HepG2 (cell line): ENCODE results near the gene ZNRF3. TPM values are rescaled to one million over a fixed set of nuclear protein-coding genes. Genes with fewer than 3 reads are reported as not detected.

Source experiments
- BCL6 ChIP-seq: IDR thresholded peaks from 2 replicates; pipeline ENCODE4 v1.6.1; 2016; ENCODE audit warnings: missing genetic modification reagents, missing compliant biosample characterization
- CBX5 ChIP-seq: sonication (generic); formaldehyde crosslinking; IDR thresholded peaks from 2 replicates; pipeline ENCODE4 v1.4.0; 2020; ENCODE audit warnings: missing genetic modification reagents, borderline replicate concordance
- CEBPG ChIP-seq: IDR thresholded peaks from 2 replicates; pipeline ENCODE4 v1.6.1; 2016
- GFI1 ChIP-seq: sonication (generic); formaldehyde crosslinking; IDR thresholded peaks from 2 replicates; pipeline ENCODE4 v1.5.0; 2020; ENCODE audit warnings: missing genetic modification reagents, mild to moderate bottlenecking, borderline replicate concordance
- HNRNPUL1 ChIP-seq: fragments of 200-400 bp; formaldehyde crosslinking; IDR thresholded peaks from 2 replicates; pipeline ENCODE4 v1.6.1; 2017; ENCODE audit warnings: low read depth, mild to moderate bottlenecking, low read length, moderate library complexity
- IRX3 ChIP-seq: sonication (generic); formaldehyde crosslinking; IDR thresholded peaks from 2 replicates; pipeline ENCODE4 v1.8.1; 2023; ENCODE audit warnings: mild to moderate bottlenecking, low read depth, missing genetic modification reagents, borderline replicate concordance
- PCBP2 ChIP-seq: fragments of 200-400 bp; formaldehyde crosslinking; optimal IDR thresholded peaks from 2 replicates; pipeline ENCODE3; 2018; ENCODE audit warnings: low read length, low read depth; ENCODE audit not compliant: poor library complexity, severe bottlenecking
- PLRG1 ChIP-seq: fragments of 450-650 bp; conservative IDR thresholded peaks from 2 replicates; pipeline ENCODE4 v1.6.1; 2016
- POLR2AphosphoS5 ChIP-seq: IDR thresholded peaks from 2 replicates; pipeline ENCODE4 v1.6.1; 2012; ENCODE audit warnings: low read depth, low read length
- REPIN1 ChIP-seq: sonication (generic); formaldehyde crosslinking; IDR thresholded peaks from 2 replicates; pipeline ENCODE4 v1.8.0; 2022; ENCODE audit warnings: missing genetic modification reagents, low read depth, mild to moderate bottlenecking, borderline replicate concordance
- RFXANK ChIP-seq: IDR thresholded peaks from 2 replicates; pipeline ENCODE4 v1.6.1; 2016
- SRY ChIP-seq: sonication (generic); formaldehyde crosslinking; IDR thresholded peaks from 2 replicates; pipeline ENCODE4 v1.8.0; 2022; ENCODE audit warnings: mild to moderate bottlenecking, missing genetic modification reagents
- ZBTB7A ChIP-seq: sonication (generic); formaldehyde crosslinking; IDR thresholded peaks from 2 replicates; pipeline ENCODE4 v1.8.0; 2022; ENCODE audit warnings: mild to moderate bottlenecking, missing genetic modification reagents
- ZNF17 ChIP-seq: sonication (generic); formaldehyde crosslinking; IDR thresholded peaks from 2 replicates; pipeline ENCODE4 v1.5.0; 2020; ENCODE audit warnings: mild to moderate bottlenecking, missing genetic modification reagents
- ZNF205 ChIP-seq: IDR thresholded peaks from 2 replicates; pipeline ENCODE4 v1.6.1; 2018; ENCODE audit warnings: missing biosample characterization, missing genetic modification reagents
- ZNF264 ChIP-seq: sonication (generic); formaldehyde crosslinking; IDR thresholded peaks from 2 replicates; pipeline ENCODE4 v1.4.0; 2020; ENCODE audit warnings: missing genetic modification reagents
- ZNF460 ChIP-seq: sonication (generic); formaldehyde crosslinking; IDR thresholded peaks from 2 replicates; pipeline ENCODE4 v1.5.1; 2020; ENCODE audit warnings: missing genetic modification reagents, mild to moderate bottlenecking, borderline replicate concordance
- ZNF678 ChIP-seq: sonication (generic); formaldehyde crosslinking; IDR thresholded peaks from 2 replicates; pipeline ENCODE4 v1.4.0; 2020; ENCODE audit warnings: mild to moderate bottlenecking, missing genetic modification reagents
- polyA plus RNA-seq, 8 experiments: library from polyadenylated mRNA; depleted of rRNA in 3 of 8; stranded (reverse) in 7 of 8; unstranded in 1 of 8; fragments of >200 nt; fragmentation: Illumina TruSeq in 4 of 8; extraction: Trizol in 4 of 8; gene quantifications; 2 replicates each; pipeline versions ENCODE4 v1.2.1 to v1.2.3, GENCODE V29; 2011 to 2016; ENCODE audit warnings: low read depth in 4 of 8, missing spikeins in 1 of 8, mixed read lengths in 1 of 8; ENCODE audit not compliant: insufficient read depth in 1 of 8
- total RNA-seq, 5 experiments: library from RNA; depleted of rRNA; stranded (reverse); fragments of >200 nt; fragmentation: Illumina TruSeq; extraction: Trizol; gene quantifications; 2 replicates each; pipeline ENCODE4 v1.2.3, GENCODE V29; 2016; ENCODE audit warnings: low read depth in 1 of 5
- TF ChIP-seq, protein P1 (sequence below): sonication (generic); formaldehyde crosslinking; IDR thresholded peaks from 2 replicates; pipeline ENCODE4 v1.4.0; 2020; ENCODE audit warnings: low read depth, mild to moderate bottlenecking, missing genetic modification reagents
- TF ChIP-seq, protein P2 (sequence below): sonication (generic); formaldehyde crosslinking; IDR thresholded peaks from 2 replicates; pipeline ENCODE4 v1.8.1; 2023; ENCODE audit warnings: mild to moderate bottlenecking, moderate library complexity, missing genetic modification reagents
- TF ChIP-seq, protein P3 (sequence below): sonication (generic); formaldehyde crosslinking; IDR thresholded peaks from 2 replicates; pipeline ENCODE4 v1.4.0; 2020; ENCODE audit warnings: missing genetic modification reagents; ENCODE audit errors: not compliant biosample characterization
- TF ChIP-seq, protein P4 (sequence below): sonication (generic); formaldehyde crosslinking; conservative IDR thresholded peaks from 2 replicates; pipeline ENCODE4 v1.4.0; 2020; ENCODE audit warnings: missing genetic modification reagents
- TF ChIP-seq, protein P5 (sequence below): sonication (generic); formaldehyde crosslinking; IDR thresholded peaks from 2 replicates; pipeline ENCODE4 v1.4.0; 2020; ENCODE audit warnings: missing genetic modification reagents

Gene ZNRF3
- total and polyA plus RNA-seq, 2 of the 13 experiments (the other 11 are each of a cell fraction or from before 2014, with no cell fraction given): 20.3 to 36.7 TPM

DNA sequence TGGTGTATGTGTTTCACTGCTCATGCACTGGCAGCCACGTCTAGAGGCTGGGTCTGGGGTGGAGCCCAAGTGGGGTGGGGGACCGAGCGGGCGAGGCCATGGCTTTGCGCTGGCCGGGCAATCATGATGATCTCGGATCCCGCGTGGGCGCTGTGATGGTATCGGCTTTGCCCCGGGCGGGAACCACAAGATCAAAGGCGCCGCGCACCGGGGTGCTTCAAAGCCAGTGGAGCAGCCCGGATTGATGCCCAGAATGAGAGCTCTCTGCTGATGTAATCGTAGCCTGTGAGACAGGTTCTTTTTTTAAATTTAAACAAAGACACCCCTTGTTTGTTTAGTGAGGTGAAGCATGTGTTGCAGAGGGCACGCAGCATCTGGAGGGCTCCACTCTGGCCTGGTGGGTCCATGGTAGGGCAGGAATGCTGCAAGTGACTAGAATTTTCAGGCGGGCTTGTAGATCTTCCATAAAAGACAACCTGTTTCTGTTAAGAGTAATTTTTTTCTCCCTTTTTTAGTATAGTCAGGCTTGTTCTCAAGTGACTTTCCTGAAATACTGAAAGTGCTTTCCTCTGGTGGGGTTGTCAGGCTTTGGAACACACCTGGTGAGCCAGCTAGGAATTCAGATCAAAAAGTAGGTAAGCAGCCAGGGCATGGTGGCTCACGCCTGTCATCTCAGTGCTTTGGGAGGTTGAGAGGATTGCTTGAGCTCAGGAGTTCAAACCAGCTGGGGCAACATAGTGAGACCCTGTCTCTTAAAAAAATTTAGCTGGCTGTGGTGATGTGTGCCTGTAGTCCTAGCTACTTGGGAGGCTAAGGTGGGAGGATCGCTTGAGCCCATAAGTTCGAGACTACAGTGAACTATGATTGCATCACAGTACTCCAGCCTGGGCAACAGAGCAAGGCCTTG lies 40.7 kb downstream of the ZNRF3 start (continued):
- TF ChIP-seq, protein P1, sequence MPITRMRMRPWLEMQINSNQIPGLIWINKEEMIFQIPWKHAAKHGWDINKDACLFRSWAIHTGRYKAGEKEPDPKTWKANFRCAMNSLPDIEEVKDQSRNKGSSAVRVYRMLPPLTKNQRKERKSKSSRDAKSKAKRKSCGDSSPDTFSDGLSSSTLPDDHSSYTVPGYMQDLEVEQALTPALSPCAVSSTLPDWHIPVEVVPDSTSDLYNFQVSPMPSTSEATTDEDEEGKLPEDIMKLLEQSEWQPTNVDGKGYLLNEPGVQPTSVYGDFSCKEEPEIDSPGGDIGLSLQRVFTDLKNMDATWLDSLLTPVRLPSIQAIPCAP (CRISPR knock-in tag): no peak
- TF ChIP-seq, protein P2, sequence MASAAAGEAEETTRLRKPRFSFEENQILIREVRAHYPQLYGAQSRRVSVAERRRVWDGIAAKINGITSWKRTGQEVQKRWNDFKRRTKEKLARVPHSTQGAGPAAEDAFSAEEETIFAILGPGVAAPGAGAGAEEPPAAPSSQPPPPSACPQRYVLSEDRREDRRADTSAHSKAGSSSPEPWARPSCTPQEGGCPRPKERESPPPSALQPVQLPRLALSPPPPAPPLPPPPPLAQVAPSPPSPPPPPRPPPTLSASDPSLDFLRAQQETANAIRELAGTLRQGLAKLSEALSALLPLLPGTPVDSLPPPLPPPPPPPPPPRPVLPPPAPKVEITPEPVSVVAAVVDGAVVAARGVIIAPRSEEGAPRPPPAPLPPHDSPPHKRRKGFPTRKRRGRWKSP: peak; percentile 95
- TF ChIP-seq, protein P3, sequence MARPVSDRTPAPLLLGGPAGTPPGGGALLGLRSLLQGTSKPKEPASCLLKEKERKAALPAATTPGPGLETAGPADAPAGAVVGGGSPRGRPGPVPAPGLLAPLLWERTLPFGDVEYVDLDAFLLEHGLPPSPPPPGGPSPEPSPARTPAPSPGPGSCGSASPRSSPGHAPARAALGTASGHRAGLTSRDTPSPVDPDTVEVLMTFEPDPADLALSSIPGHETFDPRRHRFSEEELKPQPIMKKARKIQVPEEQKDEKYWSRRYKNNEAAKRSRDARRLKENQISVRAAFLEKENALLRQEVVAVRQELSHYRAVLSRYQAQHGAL (CRISPR knock-in tag): no peak
- TF ChIP-seq CEBPG (CRISPR knock-in tag) (peak; percentile 93), ZNF460 (CRISPR knock-in tag) (no peak; the same call in 1 of the 2 replicates), PLRG1 (no peak), ZNF17 (CRISPR knock-in tag) (no peak), ZNF264 (peak; percentile 66; the same call in 1 of the 2 replicates), ZBTB7A (no peak), SRY (no peak; the same call in 1 of the 2 replicates), CBX5 (CRISPR knock-in tag) (peak; percentile 70; the same call in 1 of the 2 replicates), HNRNPUL1 (no peak), RFXANK (CRISPR knock-in tag) (no peak), ZNF205 (CRISPR knock-in tag) (peak; percentile 89), ZNF678 (CRISPR knock-in tag) (no peak), REPIN1 (0 out of 2 replicates have a peak, but pooled peaks have one; percentile 51), BCL6 (peak; percentile 90), IRX3 (CRISPR knock-in tag) (no peak), PCBP2 (no peak), GFI1 (peak; percentile 94), POLR2AphosphoS5 (no peak)
- TF ChIP-seq, protein P4, sequence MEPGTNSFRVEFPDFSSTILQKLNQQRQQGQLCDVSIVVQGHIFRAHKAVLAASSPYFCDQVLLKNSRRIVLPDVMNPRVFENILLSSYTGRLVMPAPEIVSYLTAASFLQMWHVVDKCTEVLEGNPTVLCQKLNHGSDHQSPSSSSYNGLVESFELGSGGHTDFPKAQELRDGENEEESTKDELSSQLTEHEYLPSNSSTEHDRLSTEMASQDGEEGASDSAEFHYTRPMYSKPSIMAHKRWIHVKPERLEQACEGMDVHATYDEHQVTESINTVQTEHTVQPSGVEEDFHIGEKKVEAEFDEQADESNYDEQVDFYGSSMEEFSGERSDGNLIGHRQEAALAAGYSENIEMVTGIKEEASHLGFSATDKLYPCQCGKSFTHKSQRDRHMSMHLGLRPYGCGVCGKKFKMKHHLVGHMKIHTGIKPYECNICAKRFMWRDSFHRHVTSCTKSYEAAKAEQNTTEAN: peak; percentile 81
- TF ChIP-seq, protein P5, sequence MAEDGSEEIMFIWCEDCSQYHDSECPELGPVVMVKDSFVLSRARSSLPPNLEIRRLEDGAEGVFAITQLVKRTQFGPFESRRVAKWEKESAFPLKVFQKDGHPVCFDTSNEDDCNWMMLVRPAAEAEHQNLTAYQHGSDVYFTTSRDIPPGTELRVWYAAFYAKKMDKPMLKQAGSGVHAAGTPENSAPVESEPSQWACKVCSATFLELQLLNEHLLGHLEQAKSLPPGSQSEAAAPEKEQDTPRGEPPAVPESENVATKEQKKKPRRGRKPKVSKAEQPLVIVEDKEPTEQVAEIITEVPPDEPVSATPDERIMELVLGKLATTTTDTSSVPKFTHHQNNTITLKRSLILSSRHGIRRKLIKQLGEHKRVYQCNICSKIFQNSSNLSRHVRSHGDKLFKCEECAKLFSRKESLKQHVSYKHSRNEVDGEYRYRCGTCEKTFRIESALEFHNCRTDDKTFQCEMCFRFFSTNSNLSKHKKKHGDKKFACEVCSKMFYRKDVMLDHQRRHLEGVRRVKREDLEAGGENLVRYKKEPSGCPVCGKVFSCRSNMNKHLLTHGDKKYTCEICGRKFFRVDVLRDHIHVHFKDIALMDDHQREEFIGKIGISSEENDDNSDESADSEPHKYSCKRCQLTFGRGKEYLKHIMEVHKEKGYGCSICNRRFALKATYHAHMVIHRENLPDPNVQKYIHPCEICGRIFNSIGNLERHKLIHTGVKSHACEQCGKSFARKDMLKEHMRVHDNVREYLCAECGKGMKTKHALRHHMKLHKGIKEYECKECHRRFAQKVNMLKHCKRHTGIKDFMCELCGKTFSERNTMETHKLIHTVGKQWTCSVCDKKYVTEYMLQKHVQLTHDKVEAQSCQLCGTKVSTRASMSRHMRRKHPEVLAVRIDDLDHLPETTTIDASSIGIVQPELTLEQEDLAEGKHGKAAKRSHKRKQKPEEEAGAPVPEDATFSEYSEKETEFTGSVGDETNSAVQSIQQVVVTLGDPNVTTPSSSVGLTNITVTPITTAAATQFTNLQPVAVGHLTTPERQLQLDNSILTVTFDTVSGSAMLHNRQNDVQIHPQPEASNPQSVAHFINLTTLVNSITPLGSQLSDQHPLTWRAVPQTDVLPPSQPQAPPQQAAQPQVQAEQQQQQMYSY (CRISPR knock-in tag): peak; percentile 87
